SK-N-SH treated with all-trans-retinoic acid at 6 μM for 48 hours (cell line): ENCODE results near the gene FTCDNL1.

ENCODE experiments used
- ATAC-seq: fragments of 200-7000 bp; cut with Tn5 transposase; 3 replicates; pipeline ENCODE4 v1.9.1; 2020; ENCODE audit warnings: mild to moderate bottlenecking, moderate library complexity
- ARNTL ChIP-seq: fragments of 450-650 bp; formaldehyde crosslinking; IDR thresholded peaks from 2 replicates; pipeline ENCODE4 v1.5.0; 2020; ENCODE audit warnings: low read depth, mild to moderate bottlenecking, moderate library complexity, borderline replicate concordance
- BACH2 ChIP-seq: fragments of 250-450 bp; sonication (Bioruptor Pico); IDR thresholded peaks from 2 replicates; pipeline ENCODE4 v1.9.0; 2021; ENCODE audit warnings: mild to moderate bottlenecking, borderline replicate concordance
- CSDC2 ChIP-seq: fragments of 250-450 bp; sonication (Bioruptor Pico); IDR thresholded peaks from 2 replicates; pipeline ENCODE4 v1.5.0; 2020; ENCODE audit warnings: mild to moderate bottlenecking, moderate library complexity
- CSRNP3 ChIP-seq: fragments of 250-450 bp; sonication (Bioruptor Pico); IDR thresholded peaks from 2 replicates; pipeline ENCODE4 v1.5.1; 2021; ENCODE audit warnings: mild to moderate bottlenecking, moderate library complexity
- ESRRG ChIP-seq: fragments of 250-450 bp; sonication (Bioruptor Pico); IDR thresholded peaks from 2 replicates; pipeline ENCODE4 v1.6.1; 2021; ENCODE audit warnings: mild to moderate bottlenecking
- GLIS3 ChIP-seq: fragments of 250-450 bp; sonication (Bioruptor Pico); IDR thresholded peaks from 2 replicates; pipeline ENCODE4 v1.5.0; 2020; ENCODE audit warnings: mild to moderate bottlenecking, moderate library complexity
- ISL1 ChIP-seq: fragments of 250-450 bp; sonication (Bioruptor Pico); IDR thresholded peaks from 2 replicates; pipeline ENCODE4 v2.1.2; 2022; ENCODE audit warnings: mild to moderate bottlenecking, moderate library complexity
- OSR1 ChIP-seq: fragments of 250-450 bp; sonication (Bioruptor Pico); IDR thresholded peaks from 2 replicates; pipeline ENCODE4 v1.8.0; 2022; ENCODE audit warnings: moderate library complexity, mild to moderate bottlenecking, inconsistent platforms
- POU6F1 ChIP-seq: fragments of 250-450 bp; sonication (Bioruptor Pico); IDR thresholded peaks from 2 replicates; pipeline ENCODE4 v1.8.0; 2021; ENCODE audit warnings: low read depth, mild to moderate bottlenecking, moderate library complexity, borderline replicate concordance
- PPARA ChIP-seq: fragments of 250-450 bp; sonication (Bioruptor Pico); IDR thresholded peaks from 2 replicates; pipeline ENCODE4 v1.5.0; 2020; ENCODE audit warnings: mild to moderate bottlenecking, borderline replicate concordance
- RARB ChIP-seq: fragments of 250-450 bp; sonication (Bioruptor Pico); IDR thresholded peaks from 2 replicates; pipeline ENCODE4 v1.8.0; 2021; ENCODE audit warnings: mild to moderate bottlenecking, moderate library complexity
- SNAI2 ChIP-seq: fragments of 250-450 bp; sonication (Bioruptor Pico); IDR thresholded peaks from 2 replicates; pipeline ENCODE4 v1.5.0; 2020; ENCODE audit warnings: mild to moderate bottlenecking, moderate library complexity
- TCF4 ChIP-seq: fragments of 250-450 bp; sonication (Bioruptor Pico); IDR thresholded peaks from 2 replicates; pipeline ENCODE4 v1.8.0; 2021; ENCODE audit warnings: mild to moderate bottlenecking, moderate library complexity, borderline replicate concordance
- TOX ChIP-seq: fragments of 250-450 bp; sonication (Bioruptor Pico); IDR thresholded peaks from 2 replicates; pipeline ENCODE4 v1.8.0; 2021; ENCODE audit warnings: mild to moderate bottlenecking, moderate library complexity, borderline replicate concordance
- ZC3H10 ChIP-seq: fragments of 250-450 bp; sonication (Bioruptor Pico); IDR thresholded peaks from 2 replicates; pipeline ENCODE4 v1.5.1; 2021; ENCODE audit warnings: mild to moderate bottlenecking, moderate library complexity
- ZFP3 ChIP-seq: fragments of 250-450 bp; sonication (Bioruptor Pico); IDR thresholded peaks from 2 replicates; pipeline ENCODE4 v1.5.0; 2020; ENCODE audit warnings: mild to moderate bottlenecking, moderate library complexity
- ZNF565 ChIP-seq: fragments of 450-650 bp; formaldehyde crosslinking; conservative IDR thresholded peaks from 2 replicates; pipeline ENCODE4 v1.5.0; 2020; ENCODE audit warnings: low read depth, mild to moderate bottlenecking, moderate library complexity
- ZNF70 ChIP-seq: fragments of 450-650 bp; formaldehyde crosslinking; IDR thresholded peaks from 2 replicates; pipeline ENCODE4 v1.5.0; 2020; ENCODE audit warnings: mild to moderate bottlenecking, moderate library complexity
- ZNF8 ChIP-seq: fragments of 450-650 bp; formaldehyde crosslinking; IDR thresholded peaks from 2 replicates; pipeline ENCODE4 v1.5.0; 2020; ENCODE audit warnings: mild to moderate bottlenecking, moderate library complexity
- TF ChIP-seq, protein P1 (sequence below): fragments of 250-450 bp; sonication (Bioruptor Pico); IDR thresholded peaks from 2 replicates; pipeline ENCODE4 v1.8.0; 2020; ENCODE audit warnings: mild to moderate bottlenecking, moderate library complexity, borderline replicate concordance
- TF ChIP-seq, protein P2 (sequence below): fragments of 250-450 bp; sonication (Bioruptor Pico); IDR thresholded peaks from 2 replicates; pipeline ENCODE4 v1.5.1; 2020; ENCODE audit warnings: low read depth, mild to moderate bottlenecking, moderate library complexity
- TF ChIP-seq, protein P3 (sequence below): fragments of 250-450 bp; sonication (Bioruptor Pico); IDR thresholded peaks from 2 replicates; pipeline ENCODE4 v1.5.0; 2020; ENCODE audit warnings: mild to moderate bottlenecking, moderate library complexity

Gene FTCDNL1

DNA sequence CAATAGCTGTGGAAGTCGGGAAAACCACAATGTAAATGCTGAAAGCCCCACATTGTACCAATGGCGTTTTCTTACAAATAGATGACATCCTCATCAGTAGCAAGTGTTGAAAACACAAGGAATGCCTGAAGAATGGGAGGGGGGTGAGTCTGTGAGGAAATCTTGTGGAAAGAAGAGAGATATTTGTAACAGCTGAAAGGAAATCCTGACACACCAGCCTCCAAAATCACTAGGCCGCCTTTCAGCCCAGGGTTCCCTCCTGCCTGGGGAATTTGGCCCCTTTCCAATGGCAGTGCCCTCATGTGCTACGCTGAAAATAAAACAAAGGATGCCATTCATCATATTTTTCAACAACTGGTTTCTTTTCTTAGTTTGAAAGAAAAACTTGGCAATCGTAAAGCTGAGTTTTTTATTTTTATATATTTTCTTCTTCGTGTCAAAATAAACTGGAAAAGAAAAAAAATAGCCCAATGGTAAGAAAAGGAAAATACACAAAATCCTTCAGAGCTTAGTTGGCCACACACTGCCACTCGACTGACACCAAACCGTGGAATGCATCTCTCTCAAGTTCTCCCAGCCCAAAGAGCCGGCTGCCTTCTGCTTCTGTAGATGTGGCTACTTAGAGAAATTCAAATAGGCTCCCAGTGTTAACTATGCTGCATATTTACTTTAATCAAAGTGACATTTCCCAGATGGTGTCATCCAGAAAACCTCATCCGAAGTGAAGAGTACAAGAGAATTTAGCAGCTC, 52.0 kb downstream of the FTCDNL1 start:
- no peak for ATAC-seq
- TF ChIP-seq PPARA (CRISPR knock-in tag): no peak
- no peak for TF ChIP-seq ZFP3 (CRISPR knock-in tag)
- TF ChIP-seq BACH2 (CRISPR knock-in tag): no peak
- no peak for TF ChIP-seq CSRNP3 (CRISPR knock-in tag)
- no peak for TF ChIP-seq ZNF8 (CRISPR knock-in tag)
- TF ChIP-seq GLIS3 (CRISPR knock-in tag): no peak
- no peak for TF ChIP-seq SNAI2 (CRISPR knock-in tag)
- TF ChIP-seq ZNF70 (CRISPR knock-in tag): no peak
- TF ChIP-seq, protein P1, sequence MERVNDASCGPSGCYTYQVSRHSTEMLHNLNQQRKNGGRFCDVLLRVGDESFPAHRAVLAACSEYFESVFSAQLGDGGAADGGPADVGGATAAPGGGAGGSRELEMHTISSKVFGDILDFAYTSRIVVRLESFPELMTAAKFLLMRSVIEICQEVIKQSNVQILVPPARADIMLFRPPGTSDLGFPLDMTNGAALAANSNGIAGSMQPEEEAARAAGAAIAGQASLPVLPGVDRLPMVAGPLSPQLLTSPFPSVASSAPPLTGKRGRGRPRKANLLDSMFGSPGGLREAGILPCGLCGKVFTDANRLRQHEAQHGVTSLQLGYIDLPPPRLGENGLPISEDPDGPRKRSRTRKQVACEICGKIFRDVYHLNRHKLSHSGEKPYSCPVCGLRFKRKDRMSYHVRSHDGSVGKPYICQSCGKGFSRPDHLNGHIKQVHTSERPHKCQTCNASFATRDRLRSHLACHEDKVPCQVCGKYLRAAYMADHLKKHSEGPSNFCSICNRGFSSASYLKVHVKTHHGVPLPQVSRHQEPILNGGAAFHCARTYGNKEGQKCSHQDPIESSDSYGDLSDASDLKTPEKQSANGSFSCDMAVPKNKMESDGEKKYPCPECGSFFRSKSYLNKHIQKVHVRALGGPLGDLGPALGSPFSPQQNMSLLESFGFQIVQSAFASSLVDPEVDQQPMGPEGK (CRISPR knock-in tag): no peak
- TF ChIP-seq, protein P2, sequence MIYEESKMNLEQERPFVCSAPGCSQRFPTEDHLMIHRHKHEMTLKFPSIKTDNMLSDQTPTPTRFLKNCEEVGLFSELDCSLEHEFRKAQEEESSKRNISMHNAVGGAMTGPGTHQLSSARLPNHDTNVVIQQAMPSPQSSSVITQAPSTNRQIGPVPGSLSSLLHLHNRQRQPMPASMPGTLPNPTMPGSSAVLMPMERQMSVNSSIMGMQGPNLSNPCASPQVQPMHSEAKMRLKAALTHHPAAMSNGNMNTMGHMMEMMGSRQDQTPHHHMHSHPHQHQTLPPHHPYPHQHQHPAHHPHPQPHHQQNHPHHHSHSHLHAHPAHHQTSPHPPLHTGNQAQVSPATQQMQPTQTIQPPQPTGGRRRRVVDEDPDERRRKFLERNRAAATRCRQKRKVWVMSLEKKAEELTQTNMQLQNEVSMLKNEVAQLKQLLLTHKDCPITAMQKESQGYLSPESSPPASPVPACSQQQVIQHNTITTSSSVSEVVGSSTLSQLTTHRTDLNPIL (CRISPR knock-in tag): no peak
- TF ChIP-seq, protein P3, sequence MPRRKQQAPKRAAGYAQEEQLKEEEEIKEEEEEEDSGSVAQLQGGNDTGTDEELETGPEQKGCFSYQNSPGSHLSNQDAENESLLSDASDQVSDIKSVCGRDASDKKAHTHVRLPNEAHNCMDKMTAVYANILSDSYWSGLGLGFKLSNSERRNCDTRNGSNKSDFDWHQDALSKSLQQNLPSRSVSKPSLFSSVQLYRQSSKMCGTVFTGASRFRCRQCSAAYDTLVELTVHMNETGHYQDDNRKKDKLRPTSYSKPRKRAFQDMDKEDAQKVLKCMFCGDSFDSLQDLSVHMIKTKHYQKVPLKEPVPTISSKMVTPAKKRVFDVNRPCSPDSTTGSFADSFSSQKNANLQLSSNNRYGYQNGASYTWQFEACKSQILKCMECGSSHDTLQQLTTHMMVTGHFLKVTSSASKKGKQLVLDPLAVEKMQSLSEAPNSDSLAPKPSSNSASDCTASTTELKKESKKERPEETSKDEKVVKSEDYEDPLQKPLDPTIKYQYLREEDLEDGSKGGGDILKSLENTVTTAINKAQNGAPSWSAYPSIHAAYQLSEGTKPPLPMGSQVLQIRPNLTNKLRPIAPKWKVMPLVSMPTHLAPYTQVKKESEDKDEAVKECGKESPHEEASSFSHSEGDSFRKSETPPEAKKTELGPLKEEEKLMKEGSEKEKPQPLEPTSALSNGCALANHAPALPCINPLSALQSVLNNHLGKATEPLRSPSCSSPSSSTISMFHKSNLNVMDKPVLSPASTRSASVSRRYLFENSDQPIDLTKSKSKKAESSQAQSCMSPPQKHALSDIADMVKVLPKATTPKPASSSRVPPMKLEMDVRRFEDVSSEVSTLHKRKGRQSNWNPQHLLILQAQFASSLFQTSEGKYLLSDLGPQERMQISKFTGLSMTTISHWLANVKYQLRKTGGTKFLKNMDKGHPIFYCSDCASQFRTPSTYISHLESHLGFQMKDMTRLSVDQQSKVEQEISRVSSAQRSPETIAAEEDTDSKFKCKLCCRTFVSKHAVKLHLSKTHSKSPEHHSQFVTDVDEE (CRISPR knock-in tag): no peak
- no peak for TF ChIP-seq OSR1 (CRISPR knock-in tag)
- TF ChIP-seq ISL1: no peak
- TF ChIP-seq ZC3H10 (CRISPR knock-in tag): no peak
- no peak for TF ChIP-seq CSDC2 (CRISPR knock-in tag)
- no peak for TF ChIP-seq RARB (CRISPR knock-in tag)
- TF ChIP-seq ZNF565 (CRISPR knock-in tag): no peak
- no peak for TF ChIP-seq ARNTL (CRISPR knock-in tag)
- no peak for TF ChIP-seq ESRRG (CRISPR knock-in tag)
- TF ChIP-seq POU6F1 (CRISPR knock-in tag): no peak
- TF ChIP-seq, all 23 proteins: peak for 0

DNA sequence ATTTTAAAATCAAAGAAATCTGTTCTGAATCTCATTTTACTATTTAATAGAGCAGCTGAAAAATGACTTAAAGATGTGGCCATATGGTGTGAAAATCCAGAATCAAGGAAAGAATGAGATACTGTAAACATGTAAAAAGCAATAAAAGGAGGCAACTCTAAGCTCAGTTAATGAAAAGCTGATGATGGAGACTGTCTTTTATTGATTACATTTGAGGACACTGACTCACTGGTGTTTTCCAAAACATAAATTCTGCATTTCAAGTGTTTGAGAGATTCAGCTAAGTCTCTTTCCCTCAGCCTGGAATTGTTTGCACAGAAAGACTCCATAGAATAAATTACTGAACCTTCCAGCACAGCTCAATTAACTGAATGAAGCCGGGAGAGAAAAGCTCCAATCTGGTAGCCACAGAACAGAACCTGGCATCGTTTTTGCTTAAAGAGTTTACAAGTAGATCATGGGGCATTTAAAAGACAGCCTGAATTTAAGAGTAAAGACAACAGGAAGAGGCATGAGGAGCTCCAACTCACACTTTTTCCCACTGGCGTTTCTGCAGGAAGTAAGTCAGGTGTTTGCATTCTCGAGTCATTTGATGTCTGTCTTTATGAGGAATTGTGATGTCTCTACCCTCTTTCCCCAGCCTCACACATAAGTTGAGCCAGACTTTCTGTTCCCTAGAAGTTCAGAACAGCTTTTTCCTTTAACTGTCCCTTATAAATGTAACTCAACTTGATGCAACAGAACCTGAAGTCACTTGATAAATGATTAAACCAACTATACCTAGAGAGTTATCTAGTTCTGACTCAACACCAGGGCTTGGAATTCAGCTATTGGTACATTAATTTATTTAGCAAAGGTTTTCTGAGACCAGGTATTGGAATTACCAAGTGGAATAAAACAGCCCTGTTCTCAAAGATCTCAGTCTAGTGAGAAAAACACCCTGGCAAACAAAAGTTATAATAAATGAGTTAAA, 53.3 kb downstream of the FTCDNL1 start:
- ATAC-seq: no peak
- TF ChIP-seq, protein P2 (CRISPR knock-in tag): no peak
- TF ChIP-seq RARB (CRISPR knock-in tag) (no peak), TOX (no peak), PPARA (CRISPR knock-in tag) (no peak), POU6F1 (CRISPR knock-in tag) (no peak), OSR1 (CRISPR knock-in tag) (no peak), ZNF8 (CRISPR knock-in tag) (no peak), ARNTL (CRISPR knock-in tag) (no peak), TCF4 (CRISPR knock-in tag) (no peak), ZNF565 (CRISPR knock-in tag) (no peak), CSDC2 (CRISPR knock-in tag) (no peak), ESRRG (CRISPR knock-in tag) (no peak)
